ENCODE results near the gene HILPDA.
A peak's percentile ranks its signal among the peaks of the same experiment; 100 is the strongest.

The HILPDA gene, protein sequence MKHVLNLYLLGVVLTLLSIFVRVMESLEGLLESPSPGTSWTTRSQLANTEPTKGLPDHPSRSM

DNA sequence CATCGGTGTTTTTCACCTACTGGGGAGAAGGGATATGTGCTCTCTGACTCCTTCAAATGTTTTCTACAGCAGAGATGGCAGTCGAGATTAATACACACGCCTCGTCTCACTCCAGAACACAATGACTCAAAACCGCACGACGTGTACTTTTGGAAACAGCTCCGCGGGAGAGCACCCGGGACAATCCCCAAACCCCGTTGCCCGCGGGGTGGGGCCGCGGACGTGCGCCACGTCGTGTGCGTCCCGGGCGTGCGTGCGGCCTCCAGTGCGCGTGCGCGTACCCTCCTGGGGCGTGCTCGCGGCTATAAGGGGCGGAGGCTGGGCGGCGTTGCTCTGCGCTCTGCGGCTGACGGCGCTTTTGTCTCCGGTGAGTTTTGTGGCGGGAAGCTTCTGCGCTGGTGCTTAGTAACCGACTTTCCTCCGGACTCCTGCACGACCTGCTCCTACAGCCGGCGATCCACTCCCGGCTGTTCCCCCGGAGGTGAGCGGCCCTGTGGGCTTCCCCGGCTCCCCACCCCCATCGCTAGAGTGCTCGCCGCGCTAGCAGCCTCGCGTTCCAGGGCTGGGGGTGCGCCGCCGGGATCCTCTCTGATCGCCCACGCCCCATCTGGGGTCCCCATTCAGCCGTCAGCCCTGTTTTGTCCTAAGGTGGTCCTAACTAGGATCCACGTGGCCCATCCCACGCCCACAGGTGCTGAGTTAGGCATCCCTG, at the start of gene HILPDA:
Gene HILPDA, plus strand, starts transcription at position 336 of the 712 bp plus-strand sequence. CDS start 1,391 bp downstream, outside the sequence.
- Histone ChIP-seq H3K9me3 (ENCODE audit: control insufficient read depth in 1 of 2, low read length in 2 of 2) (no peaks in the 10 kb centered on the region), H3K27me3 (ENCODE audit: low read depth, low read length) (no peaks in the 10 kb centered on the region), H3K4me1 (ENCODE audit: control insufficient read depth in 1 of 2, insufficient read depth in 2 of 2, low read length in 2 of 2) (peaks cover 18 to 36% of the 10 kb centered on the region in 2 donors), H3K27ac (ENCODE audit: low read length) (peak within 1 kb of the TSS; percentile 97), H3K4me3 (ENCODE audit: low read depth in 1 of 2, low read length in 2 of 2) (peak within 1 kb of the TSS; percentile 86 to 88), H3K36me3 (ENCODE audit: control insufficient read depth in 1 of 2, insufficient read depth in 2 of 2, low read length in 2 of 2) (no peaks in the 10 kb centered on the region)

DNA sequence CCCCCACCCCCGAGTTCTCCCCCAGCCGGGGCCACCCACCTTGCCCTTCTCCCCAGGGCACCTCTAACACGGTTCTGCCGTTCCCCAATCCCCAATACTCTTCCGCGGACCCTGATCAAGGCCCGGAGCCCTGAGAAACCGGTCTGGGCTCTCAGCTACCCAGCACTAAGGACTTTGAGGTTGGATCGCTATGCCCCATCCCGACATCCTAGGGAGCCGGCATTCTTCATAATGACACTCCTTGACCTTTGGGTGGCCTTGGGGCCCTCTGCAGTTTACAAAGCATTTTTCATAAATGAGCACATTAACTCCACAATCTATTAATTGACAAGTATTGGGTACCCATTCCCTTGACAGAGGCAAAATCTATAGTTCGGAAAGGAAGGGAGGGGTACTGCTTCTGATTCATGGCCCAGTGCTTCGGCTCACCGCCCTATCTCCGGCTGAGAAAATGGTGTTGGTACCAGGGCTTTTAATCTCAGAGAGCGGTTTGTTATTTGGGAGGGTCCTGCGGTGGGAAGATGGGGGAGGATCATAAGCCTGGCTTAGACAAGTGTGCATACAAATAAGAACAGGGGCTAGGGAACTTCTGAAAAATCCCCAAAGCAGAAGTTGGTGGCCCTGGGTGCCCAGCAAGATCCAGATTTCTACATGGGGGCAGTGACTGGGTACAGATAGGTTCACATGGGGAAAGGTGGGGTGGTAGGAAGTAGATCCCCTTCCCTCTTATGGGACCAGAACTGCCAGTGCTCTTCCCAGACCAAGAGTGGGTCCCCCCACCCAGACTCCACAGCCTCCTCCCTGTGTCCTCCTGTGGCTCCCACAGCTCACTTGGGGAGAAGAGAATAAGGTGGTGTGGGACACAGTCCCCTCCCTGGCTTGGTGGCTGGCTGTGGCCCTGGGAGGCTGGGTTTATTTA, 49.1 kb upstream of the HILPDA start:
- Histone ChIP-seq H3K36me3 (ENCODE audit: control insufficient read depth in 1 of 2, insufficient read depth in 2 of 2, low read length in 2 of 2) (peaks cover 1 to 10% of the 10 kb centered on the region in 2 donors), H3K27me3 (ENCODE audit: low read depth, low read length) (no peaks in the 10 kb centered on the region), H3K27ac (ENCODE audit: low read length) (no peak overlapping the region), H3K4me1 (ENCODE audit: control insufficient read depth in 1 of 2, insufficient read depth in 2 of 2, low read length in 2 of 2) (peaks cover 4 to 38% of the 10 kb centered on the region in 2 donors), H3K9me3 (ENCODE audit: control insufficient read depth in 1 of 2, low read length in 2 of 2) (no peaks in the 10 kb centered on the region), H3K4me3 (ENCODE audit: low read depth in 1 of 2, low read length in 2 of 2) (peak overlapping the region in 1 of 2 donors; percentile 24)

DNA sequence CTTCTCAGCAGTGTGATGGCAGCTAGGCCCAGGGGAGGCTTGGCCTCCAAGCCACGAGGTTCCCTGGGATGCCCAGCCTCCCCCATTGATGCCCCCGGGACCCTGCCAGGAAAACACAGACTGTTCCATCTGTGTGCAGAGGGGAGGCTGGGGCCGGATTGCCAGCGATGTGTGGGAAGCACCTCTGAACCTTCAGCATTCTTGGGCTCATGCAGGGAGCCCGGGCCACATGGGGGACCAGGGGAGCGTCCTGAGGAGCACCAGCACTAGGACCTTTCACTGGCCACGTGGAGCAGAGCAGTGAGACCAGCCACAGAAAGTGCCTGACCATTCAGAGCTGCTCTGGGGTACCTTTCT, 48.5 kb upstream of the HILPDA start:
- Histone ChIP-seq H3K4me3 (ENCODE audit: low read depth in 1 of 2, low read length in 2 of 2) (peak overlapping the region in 1 of 2 donors; percentile 77), H3K27me3 (ENCODE audit: low read depth, low read length) (no peaks in the 10 kb centered on the region), H3K9me3 (ENCODE audit: control insufficient read depth in 1 of 2, low read length in 2 of 2) (no peaks in the 10 kb centered on the region), H3K27ac (ENCODE audit: low read length) (no peak overlapping the region), H3K36me3 (ENCODE audit: control insufficient read depth in 1 of 2, insufficient read depth in 2 of 2, low read length in 2 of 2) (peaks cover 0 to 8% of the 10 kb centered on the region in 2 donors), H3K4me1 (ENCODE audit: control insufficient read depth in 1 of 2, insufficient read depth in 2 of 2, low read length in 2 of 2) (peaks cover 4 to 38% of the 10 kb centered on the region in 2 donors)

DNA sequence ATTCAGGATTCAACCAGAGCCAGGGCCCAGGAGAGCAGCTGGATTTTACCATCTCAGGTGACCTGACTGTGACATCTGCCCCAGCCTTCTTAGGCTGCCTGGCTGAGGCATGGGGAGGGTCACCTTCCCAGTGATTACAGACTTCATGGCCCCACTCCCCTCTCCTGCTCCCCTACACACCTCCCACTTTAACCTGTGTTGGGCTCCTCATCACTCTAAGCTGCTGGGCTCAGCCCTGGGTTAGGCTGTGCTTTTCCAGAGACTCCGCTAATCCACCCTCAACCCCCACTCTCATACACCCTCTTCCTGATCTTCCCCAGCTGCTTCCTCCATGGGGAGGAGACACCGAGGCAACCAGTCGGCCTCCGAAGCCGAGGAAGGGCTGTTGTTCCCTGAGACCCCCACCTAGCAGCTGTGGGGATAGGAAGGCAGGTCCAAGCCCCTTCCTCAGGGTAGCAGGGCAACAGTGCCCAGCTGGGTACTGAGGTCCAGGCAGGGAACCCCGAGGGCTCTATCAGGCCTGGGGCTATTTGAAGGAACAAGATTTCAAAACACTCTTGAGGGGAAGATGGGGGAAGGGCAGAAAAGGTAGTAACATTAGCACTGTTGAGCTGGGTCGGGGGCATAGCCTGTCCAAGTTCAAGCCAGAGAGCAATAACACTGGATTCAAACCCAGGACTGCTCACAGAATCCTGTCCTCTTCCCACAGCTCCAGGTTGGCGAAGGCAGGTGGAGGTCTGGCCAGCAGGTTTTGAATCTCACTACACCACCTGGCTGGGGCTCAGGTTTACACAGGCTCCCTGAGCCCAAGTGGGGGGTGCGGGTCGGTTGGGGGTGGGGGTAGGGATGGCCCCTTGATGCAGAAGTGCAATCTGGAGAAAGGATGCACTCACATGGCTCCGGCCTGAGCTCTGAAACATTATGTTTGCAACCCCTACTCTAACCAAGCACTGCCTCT, 47.6 kb upstream of the HILPDA start:
- H3K27ac ChIP-seq (ENCODE audit: low read length) = peak overlapping the region; percentile 90
- peaks cover 4 to 38% of the 10 kb centered on the region in 2 donors for H3K4me1 ChIP-seq (ENCODE audit: control insufficient read depth in 1 of 2, insufficient read depth in 2 of 2, low read length in 2 of 2)
- no peaks in the 10 kb centered on the region for H3K27me3 ChIP-seq (ENCODE audit: low read depth, low read length)
- peaks cover 0 to 5% of the 10 kb centered on the region in 2 donors for H3K36me3 ChIP-seq (ENCODE audit: control insufficient read depth in 1 of 2, insufficient read depth in 2 of 2, low read length in 2 of 2)
- H3K4me3 ChIP-seq (ENCODE audit: low read depth in 1 of 2, low read length in 2 of 2) = peak overlapping the region; percentile 70 to 77
- no peaks in the 10 kb centered on the region for H3K9me3 ChIP-seq (ENCODE audit: control insufficient read depth in 1 of 2, low read length in 2 of 2)

DNA sequence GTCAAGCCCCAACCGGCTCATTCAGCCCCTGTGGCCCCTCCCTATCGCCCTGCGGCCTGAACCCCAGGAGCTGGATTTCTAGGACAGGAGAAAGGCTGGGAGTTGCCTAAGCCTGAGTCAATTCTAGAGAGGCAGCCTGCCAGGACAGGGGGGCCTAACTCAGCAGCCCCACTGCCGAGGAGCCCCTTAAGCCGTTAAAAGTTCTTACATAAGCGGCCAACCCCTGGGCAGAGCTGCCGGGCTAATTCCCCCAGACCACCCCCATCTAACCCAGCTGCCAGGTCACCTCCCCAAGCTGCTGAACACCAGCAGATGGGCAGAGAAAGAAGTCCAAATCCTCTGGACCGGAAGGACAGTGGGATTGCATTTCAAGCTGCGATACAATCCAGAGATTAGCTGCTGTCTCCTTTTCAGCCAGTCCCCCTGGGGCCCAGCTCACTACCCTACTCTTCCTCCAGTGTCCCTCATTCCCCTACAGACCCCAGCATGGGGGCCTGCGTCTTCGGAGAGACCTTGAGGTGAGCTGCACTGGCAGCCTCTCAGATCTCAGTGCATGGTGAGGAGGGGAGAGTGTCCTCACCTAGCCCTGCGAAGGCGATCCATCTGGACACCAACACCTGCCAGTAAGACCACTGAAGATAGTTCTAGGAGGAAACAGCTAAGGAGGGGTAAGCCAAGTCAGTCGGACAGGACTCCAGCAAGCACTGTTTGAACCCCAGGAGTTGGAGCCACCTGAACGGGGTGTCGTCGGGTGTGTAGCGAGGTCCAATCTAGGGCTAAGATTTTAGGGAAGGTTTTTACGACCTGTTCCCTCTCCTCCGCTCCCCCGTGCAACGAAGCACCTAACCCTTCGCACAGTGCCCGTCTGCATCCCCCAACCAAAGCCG, 46.7 kb upstream of the HILPDA start:
- Histone ChIP-seq H3K36me3 (ENCODE audit: control insufficient read depth in 1 of 2, insufficient read depth in 2 of 2, low read length in 2 of 2) (no peaks in the 10 kb centered on the region), H3K27ac (ENCODE audit: low read length) (peak overlapping the region; percentile 90), H3K27me3 (ENCODE audit: low read depth, low read length) (no peaks in the 10 kb centered on the region), H3K4me3 (ENCODE audit: low read depth in 1 of 2, low read length in 2 of 2) (peak overlapping the region; percentile 70 to 77), H3K4me1 (ENCODE audit: control insufficient read depth in 1 of 2, insufficient read depth in 2 of 2, low read length in 2 of 2) (peaks cover 4 to 38% of the 10 kb centered on the region in 2 donors), H3K9me3 (ENCODE audit: control insufficient read depth in 1 of 2, low read length in 2 of 2) (no peaks in the 10 kb centered on the region)

- Histone ChIP-seq H3K4me1 (ENCODE audit: control insufficient read depth in 1 of 2, insufficient read depth in 2 of 2, low read length in 2 of 2) (peaks cover 4 to 35% of the 10 kb centered on the region in 2 donors), H3K4me3 (ENCODE audit: low read depth in 1 of 2, low read length in 2 of 2) (peak within 1 kb of the TSS; percentile 70 to 77), H3K36me3 (ENCODE audit: control insufficient read depth in 1 of 2, insufficient read depth in 2 of 2, low read length in 2 of 2) (no peaks in the 10 kb centered on the region), H3K27me3 (ENCODE audit: low read depth, low read length) (no peaks in the 10 kb centered on the region), H3K9me3 (ENCODE audit: control insufficient read depth in 1 of 2, low read length in 2 of 2) (no peaks in the 10 kb centered on the region), H3K27ac (ENCODE audit: low read length) (peak within 1 kb of the TSS; percentile 90)
Measured at GRCh38 chr7:128409596-128410450, 45.9 kb upstream of the HILPDA start, which contains the start of gene IMPDH1. IMPDH1 (minus strand) TSS chr7:128409982; CDS start chr7:128409901, 81 bp downstream.

GRCh38 chr7:128410451-128410753, 45.3 kb upstream of the HILPDA start:
- Histone ChIP-seq H3K9me3 (ENCODE audit: control insufficient read depth in 1 of 2, low read length in 2 of 2) (no peaks in the 10 kb centered on the region), H3K36me3 (ENCODE audit: control insufficient read depth in 1 of 2, insufficient read depth in 2 of 2, low read length in 2 of 2) (no peaks in the 10 kb centered on the region), H3K27ac (ENCODE audit: low read length) (peak overlapping the region; percentile 85), H3K4me1 (ENCODE audit: control insufficient read depth in 1 of 2, insufficient read depth in 2 of 2, low read length in 2 of 2) (peaks cover 4 to 29% of the 10 kb centered on the region in 2 donors), H3K4me3 (ENCODE audit: low read depth in 1 of 2, low read length in 2 of 2) (peak overlapping the region; percentile 70 to 77), H3K27me3 (ENCODE audit: low read depth, low read length) (no peaks in the 10 kb centered on the region)

- H3K27ac ChIP-seq (ENCODE audit: low read length) = no peak overlapping the region
- H3K27me3 ChIP-seq (ENCODE audit: low read depth, low read length) = no peaks in the 10 kb centered on the region
Measured at GRCh38 chr7:128415217-128415785, 40.4 kb upstream of the HILPDA start.

GRCh38 chr7:128417071-128417470, 38.6 kb upstream of the HILPDA start:
- Histone ChIP-seq H3K36me3 (ENCODE audit: control insufficient read depth in 1 of 2, insufficient read depth in 2 of 2, low read length in 2 of 2) (no peaks in the 10 kb centered on the region), H3K4me1 (ENCODE audit: control insufficient read depth in 1 of 2, insufficient read depth in 2 of 2, low read length in 2 of 2) (no peaks in the 10 kb centered on the region), H3K9me3 (ENCODE audit: control insufficient read depth in 1 of 2, low read length in 2 of 2) (no peaks in the 10 kb centered on the region), H3K27me3 (ENCODE audit: low read depth, low read length) (no peaks in the 10 kb centered on the region), H3K4me3 (ENCODE audit: low read depth in 1 of 2, low read length in 2 of 2) (no peak overlapping the region), H3K27ac (ENCODE audit: low read length) (no peak overlapping the region)

More at GRCh38 chr7:128415217-128415785, 40.4 kb upstream of the HILPDA start:
- Histone ChIP-seq H3K9me3 (ENCODE audit: control insufficient read depth in 1 of 2, low read length in 2 of 2) (no peaks in the 10 kb centered on the region), H3K36me3 (ENCODE audit: control insufficient read depth in 1 of 2, insufficient read depth in 2 of 2, low read length in 2 of 2) (no peaks in the 10 kb centered on the region), H3K4me3 (ENCODE audit: low read depth in 1 of 2, low read length in 2 of 2) (no peak overlapping the region), H3K4me1 (ENCODE audit: control insufficient read depth in 1 of 2, insufficient read depth in 2 of 2, low read length in 2 of 2) (no peaks in the 10 kb centered on the region)

Measured in muscle layer of duodenum (tissue), 2 donors.